GM19455 (cell line): ENCODE measurements around the gene KCNK3.
"Not testable (repeated sequence)": the region's sequence is repeated elsewhere in the genome, so short reads cannot be mapped to it uniquely, and the experiment has no call there.

Source experiments
- ATAC-seq: cut with Tn5 transposase; IDR thresholded peaks from one replicate; pipeline ENCODE4 v1.9.1; 2021; ENCODE audit not compliant: unreplicated experiment

The KCNK3 gene

GRCh38 chr2:26692279-26692896, at the start of gene KCNK3:
Gene KCNK3 (plus strand): TSS chr2:26692722. CDS start chr2:26692876, 154 bp downstream.
- no peak for ATAC-seq

GRCh38 chr2:26644188-26644835, 48.2 kb upstream of the KCNK3 start:
- no peak for ATAC-seq

GRCh38 chr2:26645762-26646161, 46.8 kb upstream of the KCNK3 start:
- no peak for ATAC-seq

- no peak for ATAC-seq
Observed at GRCh38 chr2:26646986-26647672, 45.4 kb upstream of the KCNK3 start.

- ATAC-seq: no peak
Observed at GRCh38 chr2:26647981-26648380, 44.5 kb upstream of the KCNK3 start.

GRCh38 chr2:26648516-26648915, 44.0 kb upstream of the KCNK3 start:
- no peak for ATAC-seq

- ATAC-seq: no peak
Observed at GRCh38 chr2:26649322-26649721, 43.2 kb upstream of the KCNK3 start.

- ATAC-seq: no peak
Observed at GRCh38 chr2:26649992-26650712, 42.4 kb upstream of the KCNK3 start.

GRCh38 chr2:26650713-26651469, 41.6 kb upstream of the KCNK3 start:
- ATAC-seq: no peak

- ATAC-seq: no peak
Observed at GRCh38 chr2:26651470-26651771, 41.1 kb upstream of the KCNK3 start.

GRCh38 chr2:26651799-26652198, 40.7 kb upstream of the KCNK3 start:
- ATAC-seq: no peak

- no peak for ATAC-seq
Observed at GRCh38 chr2:26652361-26653041, 40.0 kb upstream of the KCNK3 start.

GRCh38 chr2:26653207-26654060, 39.1 kb upstream of the KCNK3 start:
- no peak for ATAC-seq

- ATAC-seq: no peak
Observed at GRCh38 chr2:26654061-26654340, 38.5 kb upstream of the KCNK3 start.

- ATAC-seq: not testable (repeated sequence)
Observed at GRCh38 chr2:26655120-26655519, 37.4 kb upstream of the KCNK3 start.

GRCh38 chr2:26655611-26656195, 36.8 kb upstream of the KCNK3 start:
- no peak for ATAC-seq

- ATAC-seq: no peak
Observed at GRCh38 chr2:26657265-26657664, 35.3 kb upstream of the KCNK3 start.

- no peak for ATAC-seq
Observed at GRCh38 chr2:26658691-26659346, 33.7 kb upstream of the KCNK3 start.

- ATAC-seq: no peak
Observed at GRCh38 chr2:26660363-26660962, 32.1 kb upstream of the KCNK3 start.
